Glomerular visceral epithelial cell (primary cell): ENCODE results near the gene NTRK2.

Source experiments
- DNase-seq: peaks from one replicate; pipeline ENCODE4 v3.0.0-alpha.2; 2016; ENCODE audit errors: extremely low spot score

NTRK2 gene

GRCh38 chr9:84850830-84851392, 181.4 kb downstream of the NTRK2 start:
- DNase-seq = no peak

DNA sequence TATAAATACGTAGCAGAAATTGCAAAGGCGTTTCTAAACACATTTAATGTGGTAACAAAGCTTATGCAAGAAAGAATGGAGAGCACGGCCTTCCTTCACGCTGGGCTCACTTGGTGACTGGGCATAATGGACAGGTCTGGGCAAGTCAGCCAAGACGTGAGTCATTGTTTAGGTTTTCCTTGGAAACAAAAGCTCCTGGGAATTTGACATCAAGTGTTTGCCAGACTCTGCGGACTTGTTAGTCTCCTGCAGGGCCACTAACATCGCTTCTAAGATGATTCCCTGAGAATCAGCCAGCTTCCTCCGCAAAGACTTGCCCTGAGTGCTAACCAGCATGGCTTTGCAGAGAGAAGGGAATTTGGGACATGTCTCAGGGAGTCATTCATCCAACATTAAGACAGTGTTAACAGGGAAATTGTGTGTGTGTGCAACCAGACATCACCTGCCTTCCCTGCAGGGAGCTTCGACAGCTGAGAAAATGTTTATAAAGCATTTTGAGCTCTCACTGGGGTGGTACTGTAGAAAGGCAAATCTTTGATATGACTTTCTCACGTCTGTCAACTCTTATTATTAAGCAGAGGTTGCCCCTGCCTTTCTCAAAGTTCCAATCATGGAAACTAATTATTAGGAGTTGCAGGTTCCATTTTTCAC, 182.5 kb downstream of the NTRK2 start:
- peak; percentile 36 for DNase-seq

DNA sequence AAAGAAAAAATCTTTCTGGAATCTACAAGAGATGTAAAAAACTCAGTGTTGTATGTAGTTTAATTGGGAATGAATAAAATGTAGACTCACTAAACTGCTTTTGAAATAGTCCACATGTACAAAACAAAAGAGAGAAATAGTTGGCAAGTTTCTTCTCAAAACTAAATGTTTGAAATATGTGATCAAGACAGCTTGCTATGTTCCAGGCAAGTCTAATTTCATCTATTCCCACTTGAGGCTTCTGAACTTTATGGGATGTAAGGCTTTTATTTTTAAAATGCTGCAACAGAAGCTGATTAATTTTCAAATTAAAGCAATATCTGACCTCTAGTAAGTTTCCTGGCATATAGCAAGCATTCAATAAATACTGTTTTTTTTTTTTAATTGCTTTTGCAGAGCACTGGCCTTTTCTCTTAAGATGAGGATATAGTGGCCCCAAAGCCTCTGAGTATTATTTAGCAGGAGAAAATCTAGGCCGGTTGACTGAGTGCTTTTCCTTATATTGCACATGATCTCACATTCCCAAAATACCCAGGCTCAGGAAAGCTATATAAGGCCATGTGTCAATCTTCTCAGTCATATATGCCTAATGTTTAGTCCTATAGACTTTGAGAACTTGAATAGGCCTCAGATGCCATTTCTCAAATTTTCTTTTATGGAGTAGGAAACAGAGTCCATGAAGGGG, 183.2 kb downstream of the NTRK2 start:
- no peak for DNase-seq

DNA sequence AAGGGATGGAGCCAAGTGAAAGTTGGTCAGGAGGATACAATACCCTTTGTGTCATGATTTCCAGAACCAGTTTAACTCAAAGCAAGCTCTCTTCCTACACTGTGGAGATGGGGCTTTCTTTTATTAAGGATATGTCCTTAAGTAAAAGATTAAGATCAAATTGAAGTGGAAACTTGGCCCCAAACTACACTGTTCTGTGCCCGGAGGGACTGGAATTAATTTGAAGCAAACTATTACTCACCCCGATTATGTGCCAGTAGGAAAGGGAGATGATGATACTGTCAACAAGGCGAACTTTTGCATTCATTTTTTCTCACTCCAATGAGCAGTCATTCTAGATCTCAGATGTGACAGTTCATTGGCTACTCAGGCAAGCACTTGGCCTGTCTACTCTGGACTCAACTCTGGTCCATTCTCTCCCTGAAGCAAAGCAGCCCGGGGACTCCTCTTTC, 186.7 kb downstream of the NTRK2 start:
- DNase-seq = no peak

DNA sequence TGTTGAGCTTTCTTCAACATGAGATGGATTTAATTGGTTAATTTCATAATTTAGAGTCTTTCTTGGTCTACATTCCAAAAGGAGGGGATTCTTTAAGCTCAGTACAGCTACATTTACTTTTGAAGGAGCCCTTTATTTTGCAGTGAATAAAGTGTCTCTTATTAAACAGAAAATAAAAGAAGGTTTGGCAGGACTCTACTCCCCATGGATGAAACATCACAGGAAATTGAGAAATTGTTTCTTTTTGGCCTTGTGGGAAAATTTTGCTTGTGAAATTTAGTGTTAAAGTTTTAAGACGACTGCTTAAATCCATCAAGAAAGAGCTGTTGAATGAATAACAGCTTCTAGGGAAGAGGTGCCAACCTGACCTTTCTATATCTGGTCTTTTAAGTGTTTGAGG, 187.7 kb downstream of the NTRK2 start:
- DNase-seq = no peak

DNA sequence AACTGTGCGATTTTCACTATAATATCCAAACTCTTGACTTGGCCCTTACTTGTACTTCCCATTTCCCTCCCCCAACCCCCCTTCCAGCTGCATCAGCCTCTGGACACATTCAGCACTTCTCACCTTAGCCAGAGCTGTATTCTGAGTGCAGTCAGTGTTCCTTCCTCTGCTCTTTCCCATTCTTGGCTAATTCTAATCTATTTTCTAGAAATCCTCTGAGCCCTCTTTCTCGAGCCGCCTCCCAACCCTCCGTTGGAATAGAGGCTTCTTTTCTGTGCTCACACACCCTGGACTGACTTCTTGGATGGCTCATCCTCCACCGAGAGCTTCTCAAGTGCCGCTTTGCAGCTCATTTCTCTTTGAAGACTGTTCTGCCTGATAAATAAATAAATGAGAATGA, 188.8 kb downstream of the NTRK2 start:
- no peak for DNase-seq

DNA sequence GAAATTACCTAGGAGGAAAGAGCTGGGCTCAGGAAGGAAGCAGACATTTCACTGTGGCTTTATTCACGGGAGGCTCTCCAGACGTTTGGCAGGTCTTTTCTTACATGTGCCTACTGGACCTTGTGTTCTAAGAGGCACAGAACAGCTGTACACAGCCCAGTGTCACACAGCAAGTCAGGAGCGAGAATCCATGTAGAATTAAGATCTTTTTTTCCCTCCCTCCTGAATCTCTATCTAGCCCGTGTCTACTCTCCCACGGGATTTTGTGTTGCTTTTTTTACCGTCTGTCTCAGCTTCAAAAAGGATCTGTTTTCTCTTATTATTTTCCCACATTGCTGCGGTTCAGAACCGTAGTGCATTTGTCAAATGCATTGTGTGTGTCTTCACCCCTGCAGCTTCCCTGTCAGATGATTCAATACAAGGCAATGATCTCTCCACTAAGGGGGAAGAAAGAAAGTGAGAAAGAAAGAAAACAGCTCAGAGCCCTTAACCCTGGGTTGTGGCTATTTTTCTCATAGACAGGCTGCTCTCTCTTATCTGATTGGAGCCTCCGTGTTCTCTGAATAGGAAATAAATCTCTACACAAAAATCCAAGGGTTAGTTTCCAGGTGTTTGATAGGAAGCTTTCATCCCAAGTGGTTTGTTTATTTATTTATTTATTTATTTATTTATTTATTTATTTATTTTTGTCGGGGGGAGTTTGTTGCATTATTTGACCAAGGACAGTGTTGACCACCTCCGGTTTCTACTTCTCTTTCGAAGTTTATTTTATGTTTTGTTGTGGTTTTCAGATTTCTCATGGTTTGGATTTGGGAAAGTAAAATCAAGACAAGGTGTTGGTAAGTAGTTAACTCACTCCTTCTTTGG, 191.0 kb downstream of the NTRK2 start:
- no peak for DNase-seq

DNA sequence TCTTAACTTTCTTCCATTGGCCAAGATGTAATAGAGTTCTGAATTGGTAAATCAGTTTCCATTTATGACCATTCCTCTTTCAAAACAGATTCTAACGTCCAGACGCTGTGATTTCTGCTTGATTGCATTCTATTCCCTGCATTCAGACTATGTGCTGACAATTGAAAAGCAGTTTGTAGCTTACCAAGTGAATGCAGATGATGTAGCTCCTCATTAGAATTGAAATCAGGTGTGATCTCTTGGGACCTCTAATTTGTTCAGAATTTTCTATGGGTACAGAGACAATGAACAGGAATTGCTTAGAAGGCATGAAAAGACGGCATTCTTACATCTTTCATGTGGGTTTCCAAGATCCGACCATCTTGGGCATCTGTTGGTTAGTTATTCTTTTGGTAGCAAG, 191.9 kb downstream of the NTRK2 start:
- DNase-seq = no peak

- DNase-seq = no peak
Measured at GRCh38 chr9:84862308-84862707, 192.8 kb downstream of the NTRK2 start.

- DNase-seq = no peak
Measured at GRCh38 chr9:84862810-84863287, 193.3 kb downstream of the NTRK2 start.

GRCh38 chr9:84863372-84863771, 193.8 kb downstream of the NTRK2 start:
- DNase-seq = no peak

DNA sequence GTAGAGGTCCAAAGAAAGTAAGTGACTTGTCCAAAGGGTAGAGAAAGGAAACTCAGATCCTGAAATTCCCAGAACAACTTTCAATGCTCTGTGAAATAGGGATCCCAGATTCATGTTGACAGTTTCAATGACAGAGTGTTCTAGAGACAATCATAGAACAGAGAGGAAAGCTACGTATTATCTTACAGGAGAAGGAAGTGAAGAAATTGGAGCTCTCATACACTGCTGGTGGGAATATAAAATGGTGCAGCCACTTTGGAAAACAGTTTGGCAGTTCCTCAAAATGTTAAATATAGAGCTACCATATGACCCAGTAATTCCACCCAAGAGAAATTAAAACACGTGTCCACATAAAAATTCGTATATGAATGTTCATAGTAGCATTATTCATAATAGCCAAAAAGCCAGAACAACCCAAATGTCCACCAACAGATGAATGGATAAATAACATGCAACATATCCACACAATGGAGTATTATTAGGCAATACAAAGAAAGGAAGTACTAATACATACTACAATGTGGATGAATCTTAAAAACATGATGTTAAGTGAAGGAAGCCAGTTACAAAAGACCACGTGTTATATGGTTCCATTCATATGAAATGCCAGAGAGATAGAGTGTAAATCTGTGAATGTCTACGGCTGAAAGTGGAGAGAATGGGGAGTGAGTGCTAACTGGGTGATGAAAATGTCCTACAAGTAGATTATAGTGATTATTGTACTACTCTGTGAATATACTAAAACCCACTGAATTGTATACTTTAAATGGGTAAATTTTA, 197.1 kb downstream of the NTRK2 start:
- no peak for DNase-seq

DNA sequence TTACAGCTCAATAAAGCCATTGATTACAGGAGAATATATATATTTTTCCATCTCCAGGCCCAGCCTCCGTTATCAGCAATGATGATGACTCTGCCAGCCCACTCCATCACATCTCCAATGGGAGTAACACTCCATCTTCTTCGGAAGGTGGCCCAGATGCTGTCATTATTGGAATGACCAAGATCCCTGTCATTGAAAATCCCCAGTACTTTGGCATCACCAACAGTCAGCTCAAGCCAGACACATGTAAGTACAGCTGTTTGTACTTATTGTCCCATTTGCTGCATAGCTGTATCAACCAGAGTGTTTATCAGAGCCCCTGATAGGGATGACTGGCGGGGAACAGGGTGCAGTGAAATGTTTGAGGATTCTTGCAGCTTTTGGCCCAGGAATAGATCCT, 197.7 kb downstream of the NTRK2 start:
- no peak for DNase-seq

DNA sequence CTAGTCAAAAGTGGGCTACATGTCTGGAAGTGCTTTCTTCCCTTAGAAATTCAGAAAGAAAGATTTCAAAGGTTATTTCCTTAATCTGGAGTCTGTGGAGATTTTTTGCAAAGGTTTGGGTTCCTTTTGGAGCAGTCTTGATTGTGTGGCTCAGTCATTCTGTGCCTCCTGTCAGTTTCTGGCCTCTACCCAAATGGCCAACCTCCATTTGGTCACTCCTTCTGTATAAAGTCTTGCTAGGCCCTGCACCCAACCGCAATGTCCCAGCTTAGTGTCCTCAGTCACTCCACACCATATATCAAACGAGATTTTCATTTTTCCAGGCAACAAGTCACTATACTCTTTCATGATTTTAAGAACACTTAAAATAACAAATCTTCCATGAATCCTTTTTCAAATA, 199.6 kb downstream of the NTRK2 start:
- DNase-seq = no peak

DNA sequence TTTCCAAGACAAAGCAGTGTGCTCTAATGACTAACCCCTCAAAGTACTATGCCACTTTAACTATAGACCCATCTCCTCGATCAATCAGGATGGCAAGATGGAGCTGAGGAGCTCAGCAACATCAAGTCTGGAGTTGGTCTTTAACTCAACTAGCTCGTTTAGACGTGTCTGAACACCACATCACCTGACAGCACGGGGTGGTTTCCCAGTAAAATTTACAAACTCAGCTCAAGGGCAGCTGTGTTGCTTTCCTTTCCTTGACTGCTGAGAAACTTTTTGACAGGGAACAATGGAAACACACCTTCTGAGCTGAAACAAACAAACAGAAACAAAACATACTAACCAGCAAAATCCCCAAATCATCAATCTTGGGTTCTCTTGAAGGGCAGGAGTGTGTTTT, 202.5 kb downstream of the NTRK2 start:
- DNase-seq = no peak

DNA sequence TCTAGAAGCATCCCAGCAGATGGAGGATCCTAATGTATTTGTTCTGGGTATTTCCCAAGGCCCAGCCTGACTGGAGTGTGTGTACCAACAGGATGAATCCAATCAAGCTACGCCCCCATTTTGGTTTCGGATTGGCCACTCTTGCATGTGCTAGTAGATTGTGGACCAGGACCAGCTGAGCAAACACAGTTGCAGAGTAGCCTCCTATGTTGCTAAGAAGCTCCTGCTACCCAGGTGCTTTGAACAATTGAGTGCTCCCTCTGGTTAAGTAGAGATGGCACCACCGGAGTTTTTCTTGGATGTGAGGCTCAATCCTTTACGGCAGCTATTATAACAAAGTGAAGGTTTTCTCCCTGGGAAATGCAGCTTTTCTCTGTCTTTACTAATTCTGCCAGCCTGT, 204.5 kb downstream of the NTRK2 start:
- no peak for DNase-seq

GRCh38 chr9:84874596-84874995, 205.1 kb downstream of the NTRK2 start:
- DNase-seq = no peak

GRCh38 chr9:84875193-84875592, 205.7 kb downstream of the NTRK2 start:
- DNase-seq = no peak

GRCh38 chr9:84879631-84880030, 210.1 kb downstream of the NTRK2 start:
- no peak for DNase-seq

- DNase-seq = no peak
Measured at GRCh38 chr9:84880835-84881234, 211.3 kb downstream of the NTRK2 start.

- DNase-seq = no peak
Measured at GRCh38 chr9:84886866-84887265, 217.3 kb downstream of the NTRK2 start.
